ENCODE results near the gene EYS. TPM values are rescaled to one million over a fixed set of nuclear protein-coding genes. Genes with fewer than 3 reads are reported as not detected.

EYS gene
- total and polyA plus RNA-seq, 9 of the 15 experiments (the other 6 are each of a cell fraction or from before 2014, with no cell fraction given), result 0.03 to 0.36 (median 0.10) TPM; not detected in 2

- Histone ChIP-seq H3K36me3 (ENCODE audit: control insufficient read depth, insufficient read depth, low read length) (no peaks in the 10 kb centered on the region), H4K20me1 (replicated peaks; ENCODE audit: control insufficient read depth, insufficient read depth, low read length) (no peaks in the 10 kb centered on the region), H3K9me3 (replicated peaks; ENCODE audit: control insufficient read depth, insufficient read depth, low read depth, low read length) (no peaks in the 10 kb centered on the region), H3K27ac (ENCODE audit: extremely low read depth, low read depth, low read length) (no peak overlapping the region), H3K4me1 (replicated peaks in 1 of 2; ENCODE audit: control insufficient read depth in 2 of 2, insufficient read depth in 2 of 2, low read length in 2 of 2) (no peaks in the 10 kb centered on the region), H2AFZ (ENCODE audit: low read depth, low read length) (no peak overlapping the region), H3K9ac (ENCODE audit: insufficient read depth in 1 of 2, low read depth in 2 of 2, low read length in 2 of 2) (no peak overlapping the region), H3K9me1 (ENCODE audit: control insufficient read depth, insufficient read depth, low read length) (no peaks in the 10 kb centered on the region), H3K79me2 (ENCODE audit: control insufficient read depth, insufficient read depth, low read length) (no peaks in the 10 kb centered on the region), H3K4me3 (no peak overlapping the region), H3K27me3 (ENCODE audit: control insufficient read depth in 2 of 2, insufficient read depth in 2 of 2, low read length in 2 of 2) (no peaks in the 10 kb centered on the region), H3K4me2 (ENCODE audit: insufficient read depth, low read length) (no peak overlapping the region)
- in situ Hi-C loops (cut with MboI), result no loop called here
- FAIRE-seq, result no peak
- CTCF ChIA-PET (ENCODE audit: low intra/inter-chr PET ratio), result no interaction called here
- no TSS peak for BruUV-seq (replicated peaks)
- TF ChIP-seq SIN3B (IDR thresholded peaks at IDR 0.05; ENCODE audit: low read depth) (no peak), RBM39 (optimal IDR thresholded peaks at IDR 0.05; ENCODE audit: low read depth, low read length) (no peak), SNRNP70 (optimal IDR thresholded peaks at IDR 0.05; ENCODE audit: low read depth, low read length) (no peak), RUNX1 (IDR thresholded peaks at IDR 0.05; ENCODE audit: low read depth) (no peak), ELF2 (CRISPR knock-in tag; IDR thresholded peaks at IDR 0.05) (no peak), CHD1 (IDR thresholded peaks at IDR 0.05; ENCODE audit: low read length) (no peak), ELF4 (CRISPR knock-in tag; IDR thresholded peaks at IDR 0.05) (no peak), KDM4B (IDR thresholded peaks at IDR 0.05; ENCODE audit: borderline replicate concordance in 2 of 2, low read depth in 1 of 2) (no peak), TBL1XR1 (IDR thresholded peaks at IDR 0.05; ENCODE audit: low read length in 2 of 2) (no peak), HOMEZ (CRISPR knock-in tag; IDR thresholded peaks at IDR 0.05) (no peak), DDX20 (tag; IDR thresholded peaks at IDR 0.05; ENCODE audit: low read depth) (no peak), TAL1 (IDR thresholded peaks at IDR 0.05) (no peak), NFIC (IDR thresholded peaks at IDR 0.05) (no peak)
- intact Hi-C loops (cut with micrococcal nuclease), result no loop called here
- POLR2A ChIA-PET, result no interaction called here
- DNase-seq (ENCODE audit: extremely low read depth in 1 of 4, low spot score in 3 of 4), result no peak
- no peak for ATAC-seq
These were observed 868.3 kb downstream of the EYS start for GRCh38 chr6:64838726-64839125.
